Measurements from ENCODE around the gene STPG2.

STPG2 gene

GRCh38 chr4:98179951-98180350 is 36.7 kb upstream of the STPG2 start:
- no peaks in the 10 kb centered on the region for H3K9me3 ChIP-seq (ENCODE audit: low read length)

GRCh38 chr4:98176531-98176930 is 33.3 kb upstream of the STPG2 start:
- Histone ChIP-seq H3K4me1 (ENCODE audit: insufficient read depth, low read length, severe bottlenecking) (no peaks in the 10 kb centered on the region), H4K20me1 (ENCODE audit: insufficient read depth, low read length) (no peaks in the 10 kb centered on the region), H3K9me3 (ENCODE audit: low read length) (no peaks in the 10 kb centered on the region), H3K27ac (ENCODE audit: low read depth, low read length, poor library complexity, severe bottlenecking) (no peak overlapping the region), H3K36me3 (ENCODE audit: insufficient read depth, low read length) (no peaks in the 10 kb centered on the region), H3K4me3 (ENCODE audit: low read depth, low read length, poor library complexity, severe bottlenecking) (no peak overlapping the region), H3F3A (ENCODE audit: insufficient read depth, low read length) (no peaks in the 10 kb centered on the region), H2AFZ (ENCODE audit: low read length) (no peak overlapping the region), H3K27me3 (ENCODE audit: insufficient read depth, low read length) (no peaks in the 10 kb centered on the region), H3K9me2 (ENCODE audit: low read depth, low read length) (no peaks in the 10 kb centered on the region), H3K4me2 (ENCODE audit: low read length) (no peak overlapping the region), H3K79me2 (ENCODE audit: insufficient read depth, low read length) (no peaks in the 10 kb centered on the region), H3K9ac (ENCODE audit: low read length) (no peak overlapping the region)
- TF ChIP-seq CTCF (IDR thresholded peaks at IDR 0.05; ENCODE audit: low read length) = no peak
- TF ChIP-seq EZH2 (IDR thresholded peaks at IDR 0.05; ENCODE audit: borderline replicate concordance, low read length) = no peak

More at GRCh38 chr4:98179951-98180350, 36.7 kb upstream of the STPG2 start:
- H3K4me3 ChIP-seq (ENCODE audit: low read depth, low read length, poor library complexity, severe bottlenecking) = no peak overlapping the region
- TF ChIP-seq CTCF (IDR thresholded peaks at IDR 0.05; ENCODE audit: low read length) = no peak
- no peak overlapping the region for H3K4me2 ChIP-seq (ENCODE audit: low read length)
- no peaks in the 10 kb centered on the region for H3K36me3 ChIP-seq (ENCODE audit: insufficient read depth, low read length)
- H3K27me3 ChIP-seq (ENCODE audit: insufficient read depth, low read length) = no peaks in the 10 kb centered on the region
- H4K20me1 ChIP-seq (ENCODE audit: insufficient read depth, low read length) = no peaks in the 10 kb centered on the region
- no peaks in the 10 kb centered on the region for H3K4me1 ChIP-seq (ENCODE audit: insufficient read depth, low read length, severe bottlenecking)
- H3K9me2 ChIP-seq (ENCODE audit: low read depth, low read length) = no peaks in the 10 kb centered on the region
- no peaks in the 10 kb centered on the region for H3K79me2 ChIP-seq (ENCODE audit: insufficient read depth, low read length)
- H3K27ac ChIP-seq (ENCODE audit: low read depth, low read length, poor library complexity, severe bottlenecking) = no peak overlapping the region
- no peak overlapping the region for H3K9ac ChIP-seq (ENCODE audit: low read length)
- H3F3A ChIP-seq (ENCODE audit: insufficient read depth, low read length) = no peaks in the 10 kb centered on the region
- H2AFZ ChIP-seq (ENCODE audit: low read length) = no peak overlapping the region

DNA sequence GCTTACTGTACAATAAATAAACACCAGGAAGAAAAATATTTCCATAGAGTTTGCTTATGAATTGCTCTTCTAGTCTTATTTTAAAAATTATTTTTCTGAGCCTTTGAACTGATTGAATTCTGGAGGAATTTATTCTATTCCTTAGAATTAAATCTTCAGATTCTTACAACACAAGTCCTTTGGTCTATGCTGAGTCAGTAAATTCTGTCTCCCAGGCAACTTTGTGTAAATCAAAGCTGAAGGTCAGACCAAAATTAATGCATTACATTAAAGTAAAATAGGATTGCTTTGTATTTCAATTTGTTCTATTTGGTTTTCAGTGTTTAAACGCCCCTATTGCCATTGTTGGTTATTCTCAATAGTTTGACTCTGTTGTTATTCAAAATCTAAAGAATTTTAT is 26.8 kb upstream of the STPG2 start:
- Histone ChIP-seq H3K4me2 (ENCODE audit: low read length) (no peak overlapping the region), H3K36me3 (ENCODE audit: insufficient read depth, low read length) (no peaks in the 10 kb centered on the region), H3K9me3 (ENCODE audit: low read length) (no peaks in the 10 kb centered on the region), H2AFZ (ENCODE audit: low read length) (no peak overlapping the region), H4K20me1 (ENCODE audit: insufficient read depth, low read length) (no peaks in the 10 kb centered on the region), H3K9ac (ENCODE audit: low read length) (no peak overlapping the region), H3K9me2 (ENCODE audit: low read depth, low read length) (no peaks in the 10 kb centered on the region), H3F3A (ENCODE audit: insufficient read depth, low read length) (no peaks in the 10 kb centered on the region), H3K27ac (ENCODE audit: low read depth, low read length, poor library complexity, severe bottlenecking) (no peak overlapping the region), H3K4me3 (ENCODE audit: low read depth, low read length, poor library complexity, severe bottlenecking) (no peak overlapping the region), H3K4me1 (ENCODE audit: insufficient read depth, low read length, severe bottlenecking) (no peaks in the 10 kb centered on the region), H3K79me2 (ENCODE audit: insufficient read depth, low read length) (no peaks in the 10 kb centered on the region), H3K27me3 (ENCODE audit: insufficient read depth, low read length) (no peaks in the 10 kb centered on the region)
- TF ChIP-seq CTCF (IDR thresholded peaks at IDR 0.05; ENCODE audit: low read length) (no peak), EZH2 (IDR thresholded peaks at IDR 0.05; ENCODE audit: borderline replicate concordance, low read length) (no peak)
